ENCODE results near the gene PLAC8. TPM values are rescaled to one million over a fixed set of nuclear protein-coding genes. Genes with fewer than 3 reads are reported as not detected.

The PLAC8 gene
- total and polyA plus RNA-seq, 2 of the 4 experiments (the other 2 are of a cell fraction): not detected

- Histone ChIP-seq H2AK5ac (ENCODE audit: low read depth, low read length) (no peak overlapping the region), H3K9ac (ENCODE audit: low read depth, low read length) (no peak overlapping the region), H3K27me3 (ENCODE audit: control insufficient read depth, insufficient read depth, low read length) (no peaks in the 10 kb centered on the region), H3K36me3 (ENCODE audit: control insufficient read depth, insufficient read depth, low read length) (peaks cover 36% of the 10 kb centered on the region), H4K8ac (ENCODE audit: low read depth in 2 of 2, low read length in 2 of 2) (no peak overlapping the region), H3K9me3 (ENCODE audit: control insufficient read depth, insufficient read depth, low read length) (no peaks in the 10 kb centered on the region), H4K5ac (ENCODE audit: low read depth, low read length) (no peak overlapping the region), H2BK5ac (ENCODE audit: low read depth, low read length, poor library complexity, severe bottlenecking) (no peak overlapping the region), H2BK15ac (ENCODE audit: low read depth, low read length) (no peak overlapping the region), H2AK9ac (replicated peaks; ENCODE audit: low read depth, low read length, poor library complexity) (no peak overlapping the region), H3K4me2 (ENCODE audit: low read depth, low read length) (no peak overlapping the region), H3K56ac (ENCODE audit: extremely low read depth, insufficient read depth, low read length) (no peak overlapping the region), H3K4me1 (ENCODE audit: control insufficient read depth, insufficient read depth, low read length) (no peaks in the 10 kb centered on the region), H3K4me3 (ENCODE audit: insufficient read depth, low read depth, low read length) (no peak overlapping the region), H2BK20ac (ENCODE audit: low read depth, low read length) (no peak overlapping the region), H3K9me1 (ENCODE audit: insufficient read depth, low read length) (no peaks in the 10 kb centered on the region), H3K27ac (ENCODE audit: insufficient read depth, low read length) (no peak overlapping the region), H3K4ac (ENCODE audit: low read depth, low read length) (no peak overlapping the region), H2AFZ (replicated peaks; ENCODE audit: low read length, poor library complexity) (no peak overlapping the region), H4K20me1 (ENCODE audit: insufficient read depth, low read length) (no peaks in the 10 kb centered on the region), H2BK120ac (ENCODE audit: low read depth, low read length) (no peak overlapping the region), H3K18ac (ENCODE audit: low read depth, low read length) (no peak overlapping the region), H3K14ac (replicated peaks; ENCODE audit: low read depth, low read length) (no peak overlapping the region), H3K79me1 (ENCODE audit: low read depth in 1 of 2, low read length in 2 of 2) (peaks cover 0 to 2% of the 10 kb centered on the region in 2 experiments; a peak in 2 of 4 replicates), H3K23ac (ENCODE audit: low read depth, low read length) (no peak overlapping the region), H4K91ac (ENCODE audit: insufficient read depth, low read depth, low read length) (no peak overlapping the region)
- ChIA-PET POLR2A (ENCODE audit: unreplicated experiment) (no interaction called here), CTCF (no interaction called here)
- WGBS, 2 experiments (ENCODE audit: extremely low coverage in 2 of 2, insufficient read length in 1 of 2): no CpG with 5 or more reads among the region's 1 CpG
- DNase-seq (no peak), ATAC-seq (ENCODE audit: low read depth) (no peak)
- BruUV-seq (replicated peaks): no TSS peak
- intact Hi-C loops (cut with micrococcal nuclease) (no loop called here), in situ Hi-C loops (cut with MboI; ENCODE audit: low sequenced_read_pairs) (loop anchor here (5.0 kb wide), 1 partner anchor 192 kb away; no protein-coding TSS in a partner anchor), dilution Hi-C loops (cut with HindIII; ENCODE audit: low sequenced_read_pairs, unreplicated experiment) (no loop called here)
- no peak for TF ChIP-seq FOS (IDR thresholded peaks at IDR 0.05; ENCODE audit: low read depth, low read length)
- no peak for TF ChIP-seq CHD1 (IDR thresholded peaks at IDR 0.05; ENCODE audit: low read depth, low read length)
- no peak for TF ChIP-seq RAD21 (IDR thresholded peaks at IDR 0.05; ENCODE audit: low read length)
- TF ChIP-seq RCOR1 (IDR thresholded peaks at IDR 0.05; ENCODE audit: insufficient replicate concordance, low read length): no peak
- no peak for TF ChIP-seq ELK1 (IDR thresholded peaks at IDR 0.05; ENCODE audit: borderline replicate concordance, low read depth, low read length)
- TF ChIP-seq MXI1 (IDR thresholded peaks at IDR 0.05; ENCODE audit: borderline replicate concordance, low read depth, low read length): no peak
- TF ChIP-seq BHLHE40 (IDR thresholded peaks at IDR 0.05; ENCODE audit: low read depth, low read length): no peak
- TF ChIP-seq MAZ (IDR thresholded peaks at IDR 0.05; ENCODE audit: borderline replicate concordance, low read depth, low read length): no peak
- TF ChIP-seq CTCF (conservative IDR thresholded peaks at IDR 0.05; ENCODE audit: low read depth, low read length): no peak
- no peak for TF ChIP-seq SMC3 (IDR thresholded peaks at IDR 0.05; ENCODE audit: low read depth, low read length)
- TF ChIP-seq USF2 (IDR thresholded peaks at IDR 0.05; ENCODE audit: low read depth, low read length): no peak
- TF ChIP-seq RFX5 (IDR thresholded peaks at IDR 0.05; ENCODE audit: low read depth, low read length): no peak
Measured at GRCh38 chr4:83065266-83065665, 49.3 kb downstream of the PLAC8 start.

Data from IMR-90 (cell line).